SK-N-MC (cell line): ENCODE measurements around the gene IMP3.

ENCODE experiments used
- DNase-seq: peaks from one replicate; pipeline ENCODE4 v3.0.0-alpha.2; 2011; ENCODE audit warnings: low read depth, low spot score
- H3K27ac ChIP-seq: fragments of 200-600 bp; sonication (generic); 2 replicates; pipeline ENCODE4 v1.5.1; 2016; ENCODE audit warnings: mixed run types
- H3K36me3 ChIP-seq: fragments of 200-600 bp; sonication (generic); 2 replicates; pipeline ENCODE4 v1.6.1; 2017; ENCODE audit warnings: antibody characterized with exemption, low read length, mixed read lengths; ENCODE audit not compliant: insufficient read depth
- H3K4me3 ChIP-seq: fragments of 200-600 bp; sonication (generic); 2 replicates; pipeline ENCODE4 v1.5.1; 2016
- H3K9ac ChIP-seq: fragments of 200-600 bp; sonication (generic); 2 replicates; pipeline ENCODE4 v1.8.0; 2017; ENCODE audit warnings: mixed run types, mixed read lengths; ENCODE audit not compliant: insufficient read length
- H3K9me3 ChIP-seq: fragments of 200-600 bp; sonication (generic); 2 replicates; pipeline ENCODE4 v1.6.1; 2017; ENCODE audit warnings: low read depth, mild to moderate bottlenecking, antibody characterized with exemption, low read length, moderate library complexity, mixed read lengths
- EZH2 ChIP-seq: fragments of 200-600 bp; sonication (generic); IDR thresholded peaks from one replicate; pipeline ENCODE4 v1.6.1; 2017; ENCODE audit warnings: antibody characterized with exemption
- FOXP2 ChIP-seq: optimal IDR thresholded peaks from 2 replicates; pipeline ENCODE3; 2011; ENCODE audit warnings: mild to moderate bottlenecking, moderate library complexity; ENCODE audit not compliant: insufficient read depth; ENCODE audit errors: extremely low read length, control extremely low read depth
- POLR2AphosphoS5 ChIP-seq: IDR thresholded peaks from 2 replicates; pipeline ENCODE4 v1.6.1; 2012; ENCODE audit warnings: mild to moderate bottlenecking, low read depth, low read length, borderline replicate concordance

The IMP3 gene

GRCh38 chr15:75662823-75663519 lies 22.9 kb upstream of the IMP3 start:
- no peaks in the 10 kb centered on the region for H3K9me3 ChIP-seq
- TF ChIP-seq POLR2AphosphoS5 (no peak), EZH2 (no peak)
- H3K36me3 ChIP-seq, result no peaks in the 10 kb centered on the region
- H3K4me3 ChIP-seq, result no peak overlapping the region
- no peak overlapping the region for H3K27ac ChIP-seq
- no peak for DNase-seq
- no peak overlapping the region for H3K9ac ChIP-seq

GRCh38 chr15:75661756-75662140 lies 21.7 kb upstream of the IMP3 start:
- Histone ChIP-seq H3K9me3 (no peaks in the 10 kb centered on the region), H3K9ac (no peak overlapping the region), H3K36me3 (no peaks in the 10 kb centered on the region), H3K27ac (no peak overlapping the region), H3K4me3 (no peak overlapping the region)
- DNase-seq, result no peak
- TF ChIP-seq EZH2, result no peak
- no peak for TF ChIP-seq POLR2AphosphoS5
- TF ChIP-seq FOXP2, result no peak

- no peak for TF ChIP-seq FOXP2
- no peak for TF ChIP-seq EZH2
- TF ChIP-seq POLR2AphosphoS5, result no peak
- Histone ChIP-seq H3K27ac (no peak overlapping the region), H3K9ac (no peak overlapping the region), H3K36me3 (no peaks in the 10 kb centered on the region), H3K9me3 (no peaks in the 10 kb centered on the region), H3K4me3 (no peak overlapping the region)
- DNase-seq, result no peak
These were observed 21.2 kb upstream of the IMP3 start for GRCh38 chr15:75661100-75661755.

- no peak for DNase-seq
- H3K4me3 ChIP-seq, result no peak overlapping the region
- H3K9ac ChIP-seq, result no peak overlapping the region
- H3K9me3 ChIP-seq, result no peaks in the 10 kb centered on the region
- TF ChIP-seq POLR2AphosphoS5 (no peak), EZH2 (no peak), FOXP2 (no peak)
- H3K36me3 ChIP-seq, result no peaks in the 10 kb centered on the region
- no peak overlapping the region for H3K27ac ChIP-seq
These were observed 20.1 kb upstream of the IMP3 start for GRCh38 chr15:75659928-75660645.

GRCh38 chr15:75659141-75659771 lies 19.2 kb upstream of the IMP3 start:
- Histone ChIP-seq H3K4me3 (no peak overlapping the region), H3K27ac (no peak overlapping the region), H3K9ac (no peak overlapping the region), H3K36me3 (no peaks in the 10 kb centered on the region), H3K9me3 (no peaks in the 10 kb centered on the region)
- DNase-seq, result no peak
- TF ChIP-seq FOXP2 (no peak), POLR2AphosphoS5 (no peak), EZH2 (no peak)

GRCh38 chr15:75656813-75657212 lies 16.8 kb upstream of the IMP3 start:
- H3K9ac ChIP-seq, result no peak overlapping the region
- no peak overlapping the region for H3K4me3 ChIP-seq
- H3K9me3 ChIP-seq, result no peaks in the 10 kb centered on the region
- TF ChIP-seq POLR2AphosphoS5 (no peak), FOXP2 (no peak), EZH2 (no peak)
- no peak for DNase-seq
- no peak overlapping the region for H3K27ac ChIP-seq
- no peaks in the 10 kb centered on the region for H3K36me3 ChIP-seq

- no peak for DNase-seq
- H3K27ac ChIP-seq, result no peak overlapping the region
- no peaks in the 10 kb centered on the region for H3K36me3 ChIP-seq
- H3K9ac ChIP-seq, result no peak overlapping the region
- H3K9me3 ChIP-seq, result no peaks in the 10 kb centered on the region
- TF ChIP-seq EZH2 (no peak), POLR2AphosphoS5 (no peak), FOXP2 (no peak)
- no peak overlapping the region for H3K4me3 ChIP-seq
These were observed 16.3 kb upstream of the IMP3 start for GRCh38 chr15:75656331-75656730.

- H3K9me3 ChIP-seq, result no peaks in the 10 kb centered on the region
- H3K9ac ChIP-seq, result no peak overlapping the region
- H3K4me3 ChIP-seq, result no peak overlapping the region
- H3K36me3 ChIP-seq, result no peaks in the 10 kb centered on the region
- TF ChIP-seq EZH2 (no peak), FOXP2 (no peak), POLR2AphosphoS5 (no peak)
- H3K27ac ChIP-seq, result no peak overlapping the region
- DNase-seq, result no peak
These were observed 15.9 kb upstream of the IMP3 start for GRCh38 chr15:75655931-75656330.
